A673 (cell line): ENCODE measurements around the gene TAF3. TPM values are rescaled to one million over a fixed set of nuclear protein-coding genes. Genes with fewer than 3 reads are reported as not detected.
A peak's percentile ranks its signal among the peaks of the same experiment; 100 is the strongest.

Experiments
- BruUV-seq: library from RNA; stranded (reverse); fragments of 400-500 nt; replicated peaks from 2 replicates; lab custom pipeline; 2021; lab: Mats Ljungman, UMichigan
- CTCF ChIA-PET: fragments of 300-600 bp; sonication (Branson Sonifier 250); formaldehyde crosslinking; loops from one replicate; lab custom pipeline; 2022; ENCODE audit warnings: antibody characterized with exemption; lab: Charles Lee
- POLR2A ChIA-PET: fragments of 300-600 bp; sonication (Branson Sonifier 250); formaldehyde crosslinking; loops from one replicate; lab custom pipeline; 2022; ENCODE audit warnings: antibody characterized with exemption; ENCODE audit not compliant: low non-redundant PET; lab: Charles Lee
- DNase-seq: peaks from one replicate; pipeline ENCODE4 v3.0.0-alpha.2; 2015; ENCODE audit warnings: low spot score
- H3K27ac ChIP-seq: fragments of 200-600 bp; sonication (generic); 2 replicates; pipeline ENCODE4 v1.5.1; 2016; ENCODE audit warnings: mixed run types, low read depth, mild to moderate bottlenecking, mixed read lengths, antibody characterized with exemption, low read length; ENCODE audit not compliant: poor library complexity, severe bottlenecking
- H3K27me3 ChIP-seq: fragments of 200-600 bp; sonication (generic); replicated peaks from 2 replicates; pipeline ENCODE4 v1.6.1; 2017; ENCODE audit warnings: mixed run types, low read depth, mild to moderate bottlenecking, mixed read lengths, antibody characterized with exemption, low read length; ENCODE audit not compliant: insufficient read depth, poor library complexity
- H3K36me3 ChIP-seq: fragments of 200-600 bp; sonication (generic); 2 replicates; pipeline ENCODE4 v1.6.1; 2016; ENCODE audit warnings: mixed run types, mild to moderate bottlenecking, mixed read lengths, antibody characterized with exemption, low read length; ENCODE audit not compliant: insufficient read depth, poor library complexity, severe bottlenecking
- H3K4me1 ChIP-seq: fragments of 200-600 bp; sonication (generic); 2 replicates; pipeline ENCODE4 v1.6.1; 2017; ENCODE audit warnings: mixed run types, mild to moderate bottlenecking, mixed read lengths, antibody characterized with exemption, low read length; ENCODE audit not compliant: insufficient read depth, poor library complexity, severe bottlenecking
- H3K4me3 ChIP-seq: fragments of 200-600 bp; sonication (generic); 2 replicates; pipeline ENCODE4 v1.5.1; 2016; ENCODE audit warnings: low read depth, mixed run types, mild to moderate bottlenecking, mixed read lengths, low read length; ENCODE audit not compliant: poor library complexity, severe bottlenecking
- H3K9me3 ChIP-seq: fragments of 200-600 bp; sonication (generic); 2 replicates; pipeline ENCODE4 v1.6.1; 2016; ENCODE audit warnings: mixed run types, low read depth, mild to moderate bottlenecking, mixed read lengths, antibody characterized with exemption, low read length; ENCODE audit not compliant: poor library complexity, severe bottlenecking
- EZH2 ChIP-seq: fragments of 200-600 bp; sonication (generic); IDR thresholded peaks from 2 replicates; pipeline ENCODE4 v1.6.1; 2017; ENCODE audit warnings: borderline replicate concordance, low read depth, mild to moderate bottlenecking, mixed read lengths, antibody characterized with exemption, low read length; ENCODE audit not compliant: poor library complexity, severe bottlenecking
- intact Hi-C: fragments of 100-400 bp; cut with micrococcal nuclease; formaldehyde crosslinking; loops from one replicate; pipeline ENCODE4 v1.10.0; 2022; ENCODE audit not compliant: unreplicated experiment
- total RNA-seq: library from RNA; stranded (reverse); gene quantifications from 2 replicates; pipeline ENCODE4 v1.2.3, GENCODE V29; 2021
- TF ChIP-seq, protein P1 (sequence below): fragments of 300-800, 200-600 bp; sonication (generic); conservative IDR thresholded peaks from 2 replicates; pipeline ENCODE4 v1.5.1; 2017; ENCODE audit warnings: low read depth, mild to moderate bottlenecking, antibody characterized with exemption, low read length, moderate library complexity, mixed read lengths

Gene TAF3
- total RNA-seq, 1 experiment from 2014 or later = 14.0 TPM

DNA sequence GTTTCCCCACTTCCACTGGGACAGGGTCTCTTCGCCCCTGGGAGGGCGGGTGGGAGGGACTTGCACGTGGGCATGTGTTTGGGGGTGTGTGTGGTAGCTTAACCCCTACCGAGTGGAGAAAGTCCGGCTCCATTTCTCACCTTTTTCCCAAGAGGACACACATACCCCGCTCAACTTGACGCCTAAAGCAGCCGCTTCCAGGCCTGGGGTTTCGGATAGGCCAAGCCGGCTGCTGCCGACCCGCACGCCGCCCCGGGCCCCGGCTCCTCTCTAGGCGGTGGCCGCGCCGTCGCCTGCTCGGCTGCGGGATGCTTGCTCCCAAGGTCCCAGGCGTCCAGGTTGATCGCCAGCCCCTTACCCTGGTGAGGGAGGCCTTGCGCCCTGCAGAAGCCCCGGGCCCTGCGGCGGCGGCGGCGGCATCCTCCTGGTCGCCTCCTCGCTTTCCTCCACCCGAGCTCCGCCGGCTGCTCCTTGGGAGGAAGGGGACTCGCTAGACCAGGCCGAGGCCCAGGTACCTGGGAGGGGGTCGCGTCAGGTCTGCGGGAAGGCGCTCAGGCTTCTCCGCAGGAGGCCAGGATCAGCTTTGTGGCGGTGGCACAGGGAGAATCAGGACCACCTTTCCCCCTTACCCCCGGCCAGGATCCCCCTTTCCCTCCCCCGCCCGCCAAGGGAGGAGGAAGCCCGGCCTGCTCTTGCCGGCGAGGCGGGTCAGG lies 233.0 kb downstream of the TAF3 start:
- peaks cover 71% of the 10 kb centered on the region for H3K27me3 ChIP-seq
- no TSS peak for BruUV-seq
- CTCF ChIA-PET = no interaction called here

DNA sequence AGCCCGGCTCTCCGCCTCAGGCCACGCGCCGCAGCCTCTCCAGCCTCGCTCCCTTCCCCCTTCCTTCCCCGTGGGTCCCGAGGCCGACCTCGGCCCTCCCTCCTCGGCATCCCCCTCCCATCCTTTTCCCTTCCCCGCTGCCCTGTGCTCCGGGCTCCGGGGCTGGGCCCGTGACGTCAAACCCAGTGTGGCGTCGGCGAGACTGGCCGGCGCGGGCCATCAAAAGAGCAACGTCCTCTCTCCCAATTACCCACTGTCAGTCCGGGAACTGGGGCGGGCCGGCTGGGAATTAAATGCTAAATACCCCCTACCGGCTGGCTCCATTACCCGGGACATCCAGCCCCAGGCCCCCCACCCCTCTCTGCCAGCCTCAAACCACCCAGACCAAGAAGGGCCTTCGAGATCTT lies 233.5 kb downstream of the TAF3 start:
- Histone ChIP-seq H3K27ac (no peak overlapping the region), H3K36me3 (no peaks in the 10 kb centered on the region), H3K4me1 (peaks cover 22% of the 10 kb centered on the region), H3K4me3 (no peak overlapping the region), H3K27me3 (peaks cover 65% of the 10 kb centered on the region), H3K9me3 (no peaks in the 10 kb centered on the region)
- ChIA-PET CTCF (no interaction called here), POLR2A (no interaction called here)
- BruUV-seq = no TSS peak
- no peak for DNase-seq
- TF ChIP-seq EZH2 = peak; percentile 11
- TF ChIP-seq, protein P1, sequence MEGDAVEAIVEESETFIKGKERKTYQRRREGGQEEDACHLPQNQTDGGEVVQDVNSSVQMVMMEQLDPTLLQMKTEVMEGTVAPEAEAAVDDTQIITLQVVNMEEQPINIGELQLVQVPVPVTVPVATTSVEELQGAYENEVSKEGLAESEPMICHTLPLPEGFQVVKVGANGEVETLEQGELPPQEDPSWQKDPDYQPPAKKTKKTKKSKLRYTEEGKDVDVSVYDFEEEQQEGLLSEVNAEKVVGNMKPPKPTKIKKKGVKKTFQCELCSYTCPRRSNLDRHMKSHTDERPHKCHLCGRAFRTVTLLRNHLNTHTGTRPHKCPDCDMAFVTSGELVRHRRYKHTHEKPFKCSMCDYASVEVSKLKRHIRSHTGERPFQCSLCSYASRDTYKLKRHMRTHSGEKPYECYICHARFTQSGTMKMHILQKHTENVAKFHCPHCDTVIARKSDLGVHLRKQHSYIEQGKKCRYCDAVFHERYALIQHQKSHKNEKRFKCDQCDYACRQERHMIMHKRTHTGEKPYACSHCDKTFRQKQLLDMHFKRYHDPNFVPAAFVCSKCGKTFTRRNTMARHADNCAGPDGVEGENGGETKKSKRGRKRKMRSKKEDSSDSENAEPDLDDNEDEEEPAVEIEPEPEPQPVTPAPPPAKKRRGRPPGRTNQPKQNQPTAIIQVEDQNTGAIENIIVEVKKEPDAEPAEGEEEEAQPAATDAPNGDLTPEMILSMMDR = no peak
- intact Hi-C loops = loop anchor here (2.0 to 10.0 kb wide), 5 partner anchors 180 to 1153 kb away; no protein-coding TSS in a partner anchor

More for the DNA sequence above, 233.0 kb downstream of the TAF3 start:
- H3K36me3 ChIP-seq = no peaks in the 10 kb centered on the region
- H3K4me3 ChIP-seq = no peak overlapping the region
- no peak for DNase-seq
- intact Hi-C loops = loop anchor here (5.0 to 10.0 kb wide), 4 partner anchors 179 to 1154 kb away; no protein-coding TSS in a partner anchor
- TF ChIP-seq, protein P1 = no peak
- TF ChIP-seq EZH2 = peak; percentile 6
- POLR2A ChIA-PET = no interaction called here
- H3K27ac ChIP-seq = no peak overlapping the region
- peaks cover 22% of the 10 kb centered on the region for H3K4me1 ChIP-seq
- H3K9me3 ChIP-seq = no peaks in the 10 kb centered on the region

DNA sequence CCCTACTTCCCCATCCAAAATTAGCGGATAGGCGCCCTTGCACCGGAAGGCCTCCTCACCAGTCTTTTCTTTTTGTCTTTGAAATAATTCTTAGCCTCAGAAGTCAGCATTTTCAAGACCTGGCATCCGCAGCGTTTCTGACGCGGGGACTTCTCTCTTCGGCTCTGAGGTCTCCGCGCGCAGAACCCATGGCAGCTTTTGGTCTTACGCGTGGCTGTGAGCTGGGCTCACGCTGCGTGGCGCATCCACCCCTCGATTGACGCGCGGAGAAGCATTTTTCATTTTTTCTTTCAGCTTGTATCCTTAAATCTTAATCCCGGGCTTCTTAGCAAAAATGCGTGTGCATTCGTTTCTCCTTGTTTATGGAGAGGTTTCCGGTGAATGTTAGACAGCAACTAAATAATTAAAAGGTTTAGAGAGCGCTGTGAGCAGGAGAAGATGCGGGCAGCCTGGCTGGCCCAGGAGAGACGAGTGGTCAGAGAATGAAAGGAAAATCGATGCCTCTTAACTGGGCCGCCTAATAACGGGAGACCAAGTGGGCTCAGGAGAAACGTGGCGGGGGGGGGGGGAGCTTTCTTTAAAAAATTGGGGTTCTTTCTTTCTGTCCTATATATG lies 234.1 kb downstream of the TAF3 start:
- TF ChIP-seq, protein P1 = no peak
- peak; percentile 21 for TF ChIP-seq EZH2
- ChIA-PET CTCF (interaction anchor here (0.6 kb wide), 1 partner anchor 21 kb away, joined by 3 read pairs; no protein-coding TSS in a partner anchor), POLR2A (no interaction called here)
- DNase-seq = no peak
- Histone ChIP-seq H3K27ac (no peak overlapping the region), H3K4me3 (no peak overlapping the region), H3K36me3 (no peaks in the 10 kb centered on the region), H3K9me3 (no peaks in the 10 kb centered on the region), H3K4me1 (peaks cover 22% of the 10 kb centered on the region), H3K27me3 (peaks cover 59% of the 10 kb centered on the region)
- intact Hi-C loops = loop anchor here (2.0 to 10.0 kb wide), 5 partner anchors 180 to 1152 kb away; no protein-coding TSS in a partner anchor
- BruUV-seq = no TSS peak
